HG03175 (cell line): ENCODE measurements around the gene PELI2.
A peak's percentile ranks its signal among the peaks of the same experiment; 100 is the strongest.

Experiments used
- ATAC-seq: cut with Tn5 transposase; IDR thresholded peaks from one replicate; pipeline ENCODE4 v1.9.1; 2021; ENCODE audit warnings: mild to moderate bottlenecking, moderate library complexity; ENCODE audit not compliant: unreplicated experiment

Gene PELI2

GRCh38 chr14:56199095-56199981, 81.1 kb downstream of the PELI2 start:
- ATAC-seq, result peak; percentile 49

- ATAC-seq, result peak; percentile 57
These were observed 81.9 kb downstream of the PELI2 start for GRCh38 chr14:56199982-56200577.

GRCh38 chr14:56202256-56202655, 84.0 kb downstream of the PELI2 start:
- ATAC-seq, result peak; percentile 62

GRCh38 chr14:56205881-56206280, 87.7 kb downstream of the PELI2 start:
- ATAC-seq, result no peak

- no peak for ATAC-seq
These were observed 88.4 kb downstream of the PELI2 start for GRCh38 chr14:56206596-56206995.

- no peak for ATAC-seq
These were observed 89.5 kb downstream of the PELI2 start for GRCh38 chr14:56207626-56208292.

GRCh38 chr14:56208520-56208919, 90.3 kb downstream of the PELI2 start:
- ATAC-seq, result no peak

- no peak for ATAC-seq
These were observed 92.4 kb downstream of the PELI2 start for GRCh38 chr14:56210571-56210970.

GRCh38 chr14:56211084-56211483, 92.9 kb downstream of the PELI2 start:
- ATAC-seq, result no peak

GRCh38 chr14:56211844-56212243, 93.6 kb downstream of the PELI2 start:
- ATAC-seq, result no peak

- no peak for ATAC-seq
These were observed 94.3 kb downstream of the PELI2 start for GRCh38 chr14:56212521-56212920.

- ATAC-seq, result no peak
These were observed 95.1 kb downstream of the PELI2 start for GRCh38 chr14:56213306-56213705.

GRCh38 chr14:56215180-56215579, 97.0 kb downstream of the PELI2 start:
- ATAC-seq, result no peak

GRCh38 chr14:56216626-56217379, 98.6 kb downstream of the PELI2 start:
- ATAC-seq, result no peak

- no peak for ATAC-seq
These were observed 99.3 kb downstream of the PELI2 start for GRCh38 chr14:56217380-56218045.

GRCh38 chr14:56219666-56220413, 101.6 kb downstream of the PELI2 start:
- no peak for ATAC-seq

GRCh38 chr14:56221382-56222128, 103.3 kb downstream of the PELI2 start:
- ATAC-seq, result no peak

- ATAC-seq, result no peak
These were observed 106.0 kb downstream of the PELI2 start for GRCh38 chr14:56224229-56224628.
